Measurements from ENCODE around the gene MRGPRD.
"Not testable (repeated sequence)": the region's sequence is repeated elsewhere in the genome, so short reads cannot be mapped to it uniquely, and the experiment has no call there.

The MRGPRD gene

GRCh38 chr11:69005631-69006368 is 25.0 kb upstream of the MRGPRD start:
- DNase-seq (ENCODE audit: low spot score) = no peak

- DNase-seq (ENCODE audit: low spot score) = no peak
Measured at GRCh38 chr11:69005183-69005630, 24.4 kb upstream of the MRGPRD start.

GRCh38 chr11:69004411-69005182 is 23.8 kb upstream of the MRGPRD start:
- DNase-seq (ENCODE audit: low spot score) = no peak

GRCh38 chr11:69003866-69004367 is 23.1 kb upstream of the MRGPRD start:
- DNase-seq (ENCODE audit: low spot score) = no peak

DNA sequence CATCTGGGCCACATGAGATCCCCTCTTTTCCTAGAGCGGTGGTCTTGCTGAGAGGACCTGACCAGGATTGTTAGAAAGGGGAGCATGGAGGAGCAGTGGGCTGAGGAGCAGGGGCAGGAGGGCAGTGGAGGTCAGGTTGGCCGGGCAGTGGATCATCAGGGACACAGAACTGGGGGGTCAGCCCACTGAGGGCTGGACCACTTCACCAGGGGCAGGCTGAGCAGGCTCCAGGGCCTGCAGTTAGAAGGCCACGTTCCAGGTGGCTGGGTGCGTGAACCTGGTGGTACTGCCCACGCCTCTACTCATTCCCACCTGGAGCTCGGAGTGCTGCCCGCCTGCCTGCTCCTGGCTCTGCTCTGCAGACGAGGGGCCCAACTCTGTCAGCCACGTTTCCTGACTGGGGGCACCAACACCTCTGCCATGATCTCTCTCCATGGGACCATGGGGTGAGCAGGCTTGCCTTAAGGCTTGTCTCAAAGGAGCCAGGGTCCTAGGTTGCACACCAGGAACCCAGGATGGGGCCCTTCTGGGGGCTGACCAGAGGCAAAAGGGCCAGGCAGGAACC is 22.6 kb upstream of the MRGPRD start:
- DNase-seq (ENCODE audit: low spot score) = no peak

- DNase-seq (ENCODE audit: low spot score) = peak; percentile 14
Measured at GRCh38 chr11:69002570-69003231, 21.9 kb upstream of the MRGPRD start.

- peak; percentile 12 for DNase-seq (ENCODE audit: low spot score)
Measured at GRCh38 chr11:69002110-69002569, 21.4 kb upstream of the MRGPRD start.

DNA sequence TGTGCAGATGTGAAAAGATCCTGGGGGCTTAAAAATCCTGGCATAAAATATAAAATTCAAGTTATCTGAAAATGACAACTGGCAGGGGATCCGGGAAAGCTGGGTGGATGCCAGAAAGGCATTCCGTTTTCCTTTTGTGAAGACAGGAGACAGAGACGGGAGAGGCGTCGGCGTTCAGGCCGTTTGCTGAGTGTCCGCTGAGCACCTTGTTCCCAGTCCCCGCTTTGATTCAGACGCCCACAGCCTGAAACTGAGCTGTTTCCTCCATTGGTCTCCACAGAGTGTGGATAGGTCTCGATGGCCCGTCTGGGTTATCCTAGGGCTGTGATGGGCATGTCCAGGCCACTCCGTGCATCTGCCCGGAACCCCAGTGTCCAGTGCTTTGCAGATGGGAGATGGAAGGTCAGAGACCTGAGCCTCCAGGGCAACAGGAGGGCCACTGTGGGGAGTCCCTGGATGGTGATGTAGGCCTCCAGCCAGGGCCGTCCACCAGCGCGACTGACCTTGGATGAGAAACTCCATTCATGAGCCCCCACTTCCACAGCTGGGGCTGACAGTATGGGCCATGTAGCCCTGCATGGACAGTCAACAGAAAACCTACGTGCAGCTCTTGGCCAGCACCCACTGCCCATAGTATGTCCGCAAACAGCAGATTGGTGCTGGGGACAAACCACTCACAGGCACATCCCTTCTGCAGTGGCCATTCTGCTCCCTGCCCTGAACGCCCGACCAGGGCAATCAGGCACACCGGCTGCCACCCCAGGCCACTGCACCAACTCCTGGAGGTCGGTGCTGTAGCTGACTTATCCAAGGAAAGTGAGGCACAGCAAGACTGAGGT is 20.7 kb upstream of the MRGPRD start:
- no peak for DNase-seq (ENCODE audit: low spot score)

GRCh38 chr11:69000831-69001242 is 20.1 kb upstream of the MRGPRD start:
- DNase-seq (ENCODE audit: low spot score) = no peak

DNA sequence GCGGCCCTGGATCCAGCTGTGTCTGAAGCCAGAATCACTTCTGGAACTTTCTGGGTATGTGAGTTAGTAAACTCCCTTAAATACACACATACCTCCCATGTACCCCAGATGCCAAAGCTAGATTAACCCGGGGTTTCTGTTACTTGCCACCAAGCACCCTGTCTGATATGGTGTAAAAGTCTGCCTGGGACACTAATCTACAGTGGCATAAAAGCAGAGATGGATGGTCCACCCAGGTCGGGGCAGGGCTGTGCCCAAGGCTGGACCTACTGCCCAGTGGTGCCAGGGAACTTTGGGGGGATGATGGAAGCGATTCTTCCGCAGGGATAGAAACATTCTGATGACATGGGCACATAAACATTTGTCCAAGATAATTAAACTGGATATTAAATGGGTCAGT is 19.6 kb upstream of the MRGPRD start:
- DNase-seq (ENCODE audit: low spot score) = no peak

DNA sequence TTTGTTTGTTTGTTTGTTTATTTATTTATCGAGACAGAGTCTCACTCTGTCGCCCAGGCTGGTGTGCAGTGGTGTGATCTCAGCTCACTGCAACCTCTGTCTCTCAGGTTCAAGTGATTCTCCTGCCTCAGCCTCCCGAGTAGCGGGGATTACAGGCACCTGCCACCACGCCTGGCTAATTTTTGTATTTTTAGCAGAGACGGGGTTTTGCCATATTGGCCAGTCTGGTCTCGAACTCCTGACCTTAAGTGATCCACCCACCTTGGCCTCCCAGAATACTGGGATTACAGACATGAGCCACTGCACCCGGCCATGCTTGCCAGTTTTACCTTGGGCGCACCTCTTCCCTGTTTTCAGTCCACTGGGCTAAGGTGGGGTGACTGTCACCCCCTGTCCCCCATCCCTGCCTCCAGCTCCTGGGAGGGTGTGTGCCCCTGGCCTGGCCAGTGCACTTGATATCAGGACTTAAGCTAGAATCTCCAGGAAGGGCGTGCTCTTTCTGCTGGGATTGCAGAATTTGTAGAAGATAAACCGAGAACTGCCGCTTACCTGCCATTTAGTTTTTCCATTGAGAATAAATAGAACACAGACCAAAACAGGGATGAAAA is 19.1 kb upstream of the MRGPRD start:
- not testable (repeated sequence) for DNase-seq (ENCODE audit: low spot score)

DNA sequence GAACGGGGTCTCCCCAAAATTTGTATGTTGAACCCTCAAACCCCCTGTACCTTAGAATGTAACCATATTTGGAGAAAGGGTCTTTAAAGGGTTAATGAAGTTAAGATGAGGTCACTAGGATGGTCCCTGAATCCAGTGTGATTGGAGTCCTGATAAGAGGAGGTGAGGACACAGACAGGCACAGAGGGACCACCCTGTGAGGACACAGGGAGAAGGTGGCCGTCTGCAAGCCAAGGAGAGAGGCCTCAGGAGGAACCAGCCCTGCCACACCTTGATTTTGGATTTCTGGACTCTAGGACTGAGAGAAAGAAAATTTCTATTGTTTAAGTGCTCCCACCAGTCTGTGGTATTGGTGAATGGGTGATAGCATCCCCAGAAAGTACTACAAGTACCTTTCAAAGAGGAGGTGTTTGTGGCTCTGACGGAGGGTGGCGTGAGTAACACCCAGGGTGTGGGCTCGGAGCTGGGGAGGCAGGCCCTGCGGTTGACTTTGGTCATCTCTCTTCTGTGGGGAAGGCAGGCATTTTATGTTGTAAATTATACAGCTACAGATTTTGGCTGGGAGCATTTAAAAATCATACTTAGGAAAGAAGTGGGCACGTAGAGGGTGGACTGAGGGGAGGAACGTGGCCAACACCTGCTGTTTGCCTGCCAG is 18.4 kb upstream of the MRGPRD start:
- no peak for DNase-seq (ENCODE audit: low spot score)

DNA sequence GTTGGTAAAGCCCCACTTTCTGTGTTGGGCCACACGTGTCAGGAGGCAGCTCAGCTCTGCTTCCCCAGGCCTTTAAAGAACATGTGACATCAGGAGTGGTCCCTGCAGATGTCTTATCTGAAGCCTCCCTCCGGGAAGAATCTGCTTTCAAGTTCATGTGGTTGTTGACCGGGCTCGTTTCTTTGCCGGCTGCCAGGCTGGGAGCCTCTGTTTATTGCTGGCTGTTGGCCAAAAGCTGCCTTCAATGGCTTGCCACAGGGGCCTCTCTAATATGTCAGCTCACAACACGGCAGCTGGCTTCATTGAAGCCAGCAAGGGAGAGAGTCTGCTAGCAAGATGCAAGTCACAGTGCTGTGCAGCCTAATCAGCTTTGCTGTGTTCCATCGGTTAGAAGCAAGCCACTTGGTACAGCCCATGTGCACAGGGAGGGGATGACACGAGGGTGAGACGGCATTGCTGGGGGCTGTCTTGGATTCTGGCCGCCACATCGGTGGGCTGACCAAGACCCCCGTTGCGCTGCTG is 17.7 kb upstream of the MRGPRD start:
- peak; percentile 34 for DNase-seq (ENCODE audit: low spot score)

- no peak for DNase-seq (ENCODE audit: low spot score)
Measured at GRCh38 chr11:68997995-68998348, 17.2 kb upstream of the MRGPRD start.

DNA sequence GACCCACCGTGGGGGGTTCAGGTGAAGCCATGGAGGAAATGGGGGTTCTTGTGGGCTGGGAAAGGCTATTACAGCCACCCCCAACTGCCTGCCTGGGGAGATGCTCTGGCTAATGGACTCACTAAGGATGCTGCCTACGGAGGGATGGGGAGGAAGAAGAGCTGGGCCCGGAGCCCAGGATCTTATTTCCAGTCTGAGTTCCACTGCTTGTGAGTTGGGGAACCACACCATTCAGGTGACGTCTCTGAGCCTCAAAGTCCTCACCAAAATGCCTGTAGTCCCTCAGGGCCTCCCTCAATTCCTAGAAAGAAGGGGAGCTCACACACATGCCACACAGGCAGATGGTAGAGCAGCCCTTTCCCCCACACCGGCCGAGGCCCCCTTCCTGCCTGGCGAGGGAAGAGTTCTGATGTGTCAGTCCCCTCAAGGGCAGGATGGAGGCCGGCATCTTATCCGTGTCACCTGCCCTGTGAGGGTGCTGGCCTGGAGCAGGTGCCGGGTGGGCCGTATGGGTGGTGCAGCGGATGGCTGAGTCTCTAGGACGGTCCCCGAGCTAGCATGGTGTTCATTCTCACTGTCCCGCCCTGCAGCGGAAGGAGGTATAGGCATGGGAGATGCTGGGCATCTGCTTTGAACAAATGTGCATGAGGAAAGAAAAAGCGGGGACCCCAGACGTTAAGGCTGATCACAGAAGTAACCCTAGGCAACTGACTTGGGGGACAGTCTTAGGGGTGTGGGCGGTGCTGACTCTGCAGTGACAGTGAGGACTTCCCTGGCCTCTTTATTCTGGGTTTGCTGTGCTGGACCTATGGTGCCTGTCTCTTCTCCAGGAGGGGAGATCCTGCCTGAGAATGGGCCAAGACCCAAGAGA is 16.6 kb upstream of the MRGPRD start:
- no peak for DNase-seq (ENCODE audit: low spot score)

- DNase-seq (ENCODE audit: low spot score) = no peak
Measured at GRCh38 chr11:68996376-68997123, 15.8 kb upstream of the MRGPRD start.

DNA sequence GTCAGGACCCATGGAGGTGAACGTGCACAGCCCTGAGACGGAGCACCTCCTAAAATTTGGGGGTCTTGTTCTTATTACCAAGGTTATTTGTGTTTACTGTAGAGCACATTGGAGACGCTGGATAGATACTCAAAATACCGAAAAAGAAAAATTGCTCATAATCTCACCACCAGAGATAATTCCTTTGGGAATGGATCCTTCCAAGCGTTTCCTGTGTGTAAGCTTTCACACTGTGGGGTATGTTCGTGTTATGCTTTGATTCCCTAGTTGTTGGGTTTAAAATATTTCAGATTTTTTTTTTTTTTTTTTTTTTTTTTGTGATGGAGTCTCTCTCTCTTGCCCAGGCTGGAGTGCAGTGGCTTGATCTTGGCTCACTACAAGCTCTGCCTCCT is 14.1 kb upstream of the MRGPRD start:
- no peak for DNase-seq (ENCODE audit: low spot score)

DNA sequence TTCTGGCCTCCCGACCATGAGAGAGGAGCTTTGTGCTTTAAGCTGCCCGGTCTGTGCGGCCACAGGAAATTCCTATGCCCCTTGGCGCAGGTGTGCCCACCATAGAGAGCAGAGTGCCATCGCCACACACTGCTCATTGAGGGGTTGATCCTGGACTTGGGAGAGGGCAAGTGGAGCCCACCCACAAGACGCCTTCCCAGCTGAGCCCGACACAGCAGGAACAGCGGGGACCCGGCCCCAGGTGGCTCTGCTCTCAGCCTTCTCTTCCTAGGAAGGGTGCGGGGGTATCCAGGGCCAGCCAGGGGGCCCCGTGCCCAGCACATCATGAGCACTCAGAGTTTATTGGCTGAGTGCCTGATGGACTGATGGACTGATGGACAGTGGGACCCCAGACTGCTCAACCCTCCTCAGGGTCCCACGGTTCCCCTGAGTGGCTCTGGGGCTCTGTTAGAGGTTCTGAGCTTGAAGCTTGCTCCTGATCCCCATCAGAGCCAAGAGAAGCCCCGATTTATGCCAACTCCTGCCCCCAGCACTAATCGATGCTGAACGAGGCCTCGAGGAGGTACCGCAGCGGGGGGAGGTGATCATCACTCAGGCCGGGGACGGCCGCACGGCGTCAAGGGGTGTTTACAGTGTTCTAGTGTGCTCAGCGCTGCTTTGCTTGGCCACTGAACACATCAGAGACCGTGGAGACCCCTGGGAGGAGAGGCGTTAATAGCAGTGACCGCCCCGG is 13.5 kb upstream of the MRGPRD start:
- peak; percentile 26 for DNase-seq (ENCODE audit: low spot score)

All from D341Med (cell line).